ENCODE results near the gene KCNMB1. TPM values are rescaled to one million over a fixed set of nuclear protein-coding genes. Genes with fewer than 3 reads are reported as not detected.
"Not testable (repeated sequence)": the region's sequence is repeated elsewhere in the genome, so short reads cannot be mapped to it uniquely, and the experiment has no call there.

The KCNMB1 gene
- total RNA-seq, 1 experiment from 2014 or later = 1.00 TPM

DNA sequence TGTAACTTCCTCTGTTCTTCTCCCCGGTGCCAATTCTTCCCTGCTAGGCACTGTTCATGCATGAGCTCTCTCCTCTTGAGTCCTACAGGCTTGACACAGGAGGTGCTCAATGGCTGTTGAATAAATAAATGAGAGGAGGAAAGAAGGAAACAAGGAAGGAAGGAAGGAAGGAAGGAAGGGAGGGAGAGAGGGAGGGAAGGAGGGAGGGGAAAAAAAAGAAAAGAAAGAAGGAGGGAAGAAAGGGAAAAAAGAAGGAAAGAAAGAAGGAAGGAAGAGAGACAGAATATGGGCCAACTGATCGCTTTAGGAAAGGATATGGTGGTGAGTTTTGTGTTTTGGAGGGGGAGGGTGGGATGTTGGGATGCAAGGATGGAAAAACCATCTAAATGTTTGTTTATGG is 6.4 kb downstream of the KCNMB1 start:
- no peak for DNase-seq (ENCODE audit: low read depth in 1 of 2, low spot score in 2 of 2)
- no peak overlapping the region for H3K27ac ChIP-seq
- no peaks in the 10 kb centered on the region for H3K4me1 ChIP-seq (replicated peaks)
- no peaks in the 10 kb centered on the region for H3K36me3 ChIP-seq
- no peak overlapping the region for H3K4me3 ChIP-seq
- H3K9me3 ChIP-seq (replicated peaks) = no peaks in the 10 kb centered on the region; the same call in 1 of the 2 replicates
- peaks cover 6% of the 10 kb centered on the region; the same call in 1 of the 2 replicates for H3K27me3 ChIP-seq (replicated peaks)

- H3K27ac ChIP-seq = no peak overlapping the region
- H3K4me1 ChIP-seq (replicated peaks) = no peaks in the 10 kb centered on the region
- no peak for DNase-seq (ENCODE audit: low read depth in 1 of 2, low spot score in 2 of 2)
- no peak overlapping the region for H3K4me3 ChIP-seq
- H3K27me3 ChIP-seq (replicated peaks) = 0 out of 2 replicates have a peak, but pooled peaks cover 5% of the 10 kb centered on the region
- H3K36me3 ChIP-seq = no peaks in the 10 kb centered on the region
- peaks cover 6% of the 10 kb centered on the region for H3K9me3 ChIP-seq (replicated peaks)
These were observed 8.7 kb downstream of the KCNMB1 start for GRCh38 chr5:170380361-170380951.

- Histone ChIP-seq H3K4me3 (no peak overlapping the region), H3K27me3 (replicated peaks) (0 out of 2 replicates have a peak, but pooled peaks cover 5% of the 10 kb centered on the region), H3K9me3 (replicated peaks) (peaks cover 6% of the 10 kb centered on the region), H3K4me1 (replicated peaks) (no peaks in the 10 kb centered on the region), H3K36me3 (no peaks in the 10 kb centered on the region), H3K27ac (no peak overlapping the region)
- no peak for DNase-seq (ENCODE audit: low read depth in 1 of 2, low spot score in 2 of 2)
These were observed 10.4 kb downstream of the KCNMB1 start for GRCh38 chr5:170378740-170379139.

GRCh38 chr5:170377027-170377426 is 12.1 kb downstream of the KCNMB1 start:
- no peak overlapping the region for H3K27ac ChIP-seq
- no peak overlapping the region for H3K4me3 ChIP-seq
- DNase-seq (ENCODE audit: low read depth in 1 of 2, low spot score in 2 of 2) = no peak
- H3K4me1 ChIP-seq (replicated peaks) = no peaks in the 10 kb centered on the region
- no peaks in the 10 kb centered on the region for H3K36me3 ChIP-seq
- H3K27me3 ChIP-seq (replicated peaks) = peaks cover 9% of the 10 kb centered on the region; the same call in 1 of the 2 replicates
- H3K9me3 ChIP-seq (replicated peaks) = peaks cover 6% of the 10 kb centered on the region

DNA sequence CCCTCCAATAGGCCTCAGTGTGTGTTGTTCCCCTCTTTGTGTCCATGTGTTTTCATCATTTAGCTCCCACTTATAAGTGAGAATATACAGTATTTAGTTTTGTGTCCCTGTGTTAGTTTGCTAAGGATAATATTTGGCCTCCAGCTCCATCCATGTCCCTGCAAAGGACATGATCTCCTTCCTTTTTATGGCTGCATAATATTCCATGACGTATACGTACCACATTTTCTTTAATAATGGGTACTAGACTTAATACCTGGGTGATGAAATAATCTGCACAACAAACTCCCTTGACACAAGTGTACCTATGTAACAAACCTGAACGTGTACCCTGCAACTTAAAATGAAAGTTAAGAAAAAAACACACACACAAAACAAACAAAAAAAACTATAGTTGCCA is 12.6 kb downstream of the KCNMB1 start:
- H3K36me3 ChIP-seq; H3K9me3 ChIP-seq (replicated peaks); H3K4me1 ChIP-seq (replicated peaks); H3K27ac ChIP-seq; DNase-seq (ENCODE audit: low read depth in 1 of 2, low spot score in 2 of 2); H3K4me3 ChIP-seq: not testable (repeated sequence)
- H3K27me3 ChIP-seq (replicated peaks) = peaks cover 12% of the 10 kb centered on the region; the same call in 1 of the 2 replicates

GRCh38 chr5:170375283-170375682 is 13.9 kb downstream of the KCNMB1 start:
- H3K36me3 ChIP-seq = no peaks in the 10 kb centered on the region
- no peak for DNase-seq (ENCODE audit: low read depth in 1 of 2, low spot score in 2 of 2)
- H3K9me3 ChIP-seq (replicated peaks) = peaks cover 6% of the 10 kb centered on the region; the same call in 1 of the 2 replicates
- H3K4me3 ChIP-seq = no peak overlapping the region
- no peaks in the 10 kb centered on the region for H3K4me1 ChIP-seq (replicated peaks)
- H3K27me3 ChIP-seq (replicated peaks) = peaks cover 17% of the 10 kb centered on the region; the same call in 1 of the 2 replicates
- H3K27ac ChIP-seq = no peak overlapping the region

- Histone ChIP-seq H3K4me1 (replicated peaks) (no peaks in the 10 kb centered on the region), H3K27ac (no peak overlapping the region), H3K27me3 (replicated peaks) (peaks cover 23% of the 10 kb centered on the region; the same call in 1 of the 2 replicates), H3K4me3 (no peak overlapping the region), H3K9me3 (replicated peaks) (peaks cover 6% of the 10 kb centered on the region; the same call in 1 of the 2 replicates), H3K36me3 (no peaks in the 10 kb centered on the region)
- DNase-seq (ENCODE audit: low read depth in 1 of 2, low spot score in 2 of 2) = no peak
These were observed 16.2 kb downstream of the KCNMB1 start for GRCh38 chr5:170372971-170373370.

DNA sequence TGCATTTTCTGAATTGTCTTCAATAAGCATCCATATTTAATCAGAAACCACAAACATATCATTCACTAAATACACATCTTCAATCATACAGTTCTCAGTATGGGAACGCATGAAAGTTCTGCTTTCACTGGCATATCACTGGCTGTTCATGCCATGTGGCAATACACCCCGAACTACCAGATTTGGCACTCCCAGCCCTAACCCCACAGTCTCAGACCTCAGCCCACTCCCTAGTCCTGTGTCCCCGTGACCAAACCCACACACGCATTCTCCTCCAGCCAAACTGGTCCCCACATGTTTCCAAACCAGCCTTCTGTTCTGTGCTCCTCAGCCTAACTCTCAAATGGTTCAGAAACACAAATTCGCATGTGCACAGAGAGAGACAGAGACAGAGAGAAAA is 20.6 kb downstream of the KCNMB1 start:
- Histone ChIP-seq H3K27ac (no peak overlapping the region), H3K36me3 (no peaks in the 10 kb centered on the region), H3K4me3 (no peak overlapping the region), H3K9me3 (replicated peaks) (no peaks in the 10 kb centered on the region), H3K4me1 (replicated peaks) (no peaks in the 10 kb centered on the region), H3K27me3 (replicated peaks) (peaks cover 23% of the 10 kb centered on the region; the same call in 1 of the 2 replicates)
- DNase-seq (ENCODE audit: low read depth in 1 of 2, low spot score in 2 of 2) = no peak

DNA sequence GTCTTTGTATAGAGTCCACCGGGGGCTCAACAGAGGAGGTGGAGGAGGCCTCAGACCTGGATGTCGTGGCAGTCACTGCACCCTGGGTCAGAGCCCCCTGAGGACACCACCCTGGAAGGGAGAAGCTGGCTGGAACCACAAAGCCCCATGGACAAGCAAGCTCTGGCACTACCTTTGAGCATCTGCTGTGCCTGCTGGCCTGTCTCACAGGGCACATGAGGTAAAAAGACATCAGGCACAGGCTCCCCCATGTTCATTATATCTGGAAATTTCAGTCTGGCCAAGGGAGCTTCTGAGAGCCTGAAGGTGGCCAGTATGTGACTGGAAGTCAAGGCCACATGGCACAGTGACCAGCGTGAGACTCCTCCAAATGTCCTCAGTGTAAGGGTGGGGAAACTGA is 22.9 kb downstream of the KCNMB1 start:
- DNase-seq (ENCODE audit: low read depth in 1 of 2, low spot score in 2 of 2) = no peak
- H3K9me3 ChIP-seq (replicated peaks) = no peaks in the 10 kb centered on the region
- H3K36me3 ChIP-seq = no peaks in the 10 kb centered on the region
- no peak overlapping the region for H3K27ac ChIP-seq
- H3K4me1 ChIP-seq (replicated peaks) = no peaks in the 10 kb centered on the region
- peaks cover 13% of the 10 kb centered on the region; the same call in 1 of the 2 replicates for H3K27me3 ChIP-seq (replicated peaks)
- H3K4me3 ChIP-seq = no peak overlapping the region

- no peaks in the 10 kb centered on the region for H3K4me1 ChIP-seq (replicated peaks)
- H3K4me3 ChIP-seq = no peak overlapping the region
- no peak overlapping the region for H3K27ac ChIP-seq
- no peaks in the 10 kb centered on the region for H3K9me3 ChIP-seq (replicated peaks)
- peaks cover 12% of the 10 kb centered on the region; the same call in 1 of the 2 replicates for H3K27me3 ChIP-seq (replicated peaks)
- DNase-seq (ENCODE audit: low read depth in 1 of 2, low spot score in 2 of 2) = no peak
- H3K36me3 ChIP-seq = no peaks in the 10 kb centered on the region
These were observed 23.3 kb downstream of the KCNMB1 start for GRCh38 chr5:170365831-170366230.

DNA sequence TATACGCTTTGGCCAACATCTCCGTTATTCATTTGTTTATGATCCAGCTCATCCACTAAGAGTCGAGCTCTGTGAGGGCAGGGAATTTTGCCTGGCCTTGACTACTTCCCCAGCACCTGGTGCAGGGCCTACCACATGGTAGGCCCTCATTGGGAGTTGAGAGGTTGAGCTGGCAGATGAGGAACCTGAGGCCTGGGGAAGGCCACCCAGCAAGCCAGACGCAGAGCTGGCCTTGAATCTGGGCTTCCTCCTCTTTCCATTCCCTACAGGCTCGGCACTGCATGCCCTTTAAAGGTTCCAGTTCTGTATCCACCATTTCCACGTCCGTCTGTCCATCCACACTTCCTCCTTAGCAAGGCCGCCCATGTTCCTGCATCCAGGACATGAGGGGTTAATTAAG is 24.2 kb downstream of the KCNMB1 start:
- Histone ChIP-seq H3K27me3 (replicated peaks) (peaks cover 8% of the 10 kb centered on the region; the same call in 1 of the 2 replicates), H3K4me1 (replicated peaks) (no peaks in the 10 kb centered on the region), H3K9me3 (replicated peaks) (no peaks in the 10 kb centered on the region), H3K27ac (no peak overlapping the region), H3K36me3 (no peaks in the 10 kb centered on the region), H3K4me3 (no peak overlapping the region)
- no peak for DNase-seq (ENCODE audit: low read depth in 1 of 2, low spot score in 2 of 2)

GRCh38 chr5:170363671-170364070 is 25.5 kb downstream of the KCNMB1 start:
- H3K27ac ChIP-seq = no peak overlapping the region
- DNase-seq (ENCODE audit: low read depth in 1 of 2, low spot score in 2 of 2) = no peak
- H3K36me3 ChIP-seq = no peaks in the 10 kb centered on the region
- peaks cover 6% of the 10 kb centered on the region; the same call in 1 of the 2 replicates for H3K27me3 ChIP-seq (replicated peaks)
- no peaks in the 10 kb centered on the region for H3K9me3 ChIP-seq (replicated peaks)
- no peaks in the 10 kb centered on the region for H3K4me1 ChIP-seq (replicated peaks)
- H3K4me3 ChIP-seq = no peak overlapping the region

GRCh38 chr5:170362656-170363055 is 26.5 kb downstream of the KCNMB1 start:
- Histone ChIP-seq H3K4me3 (no peak overlapping the region), H3K27me3 (replicated peaks) (0 out of 2 replicates have a peak, but pooled peaks cover 4% of the 10 kb centered on the region), H3K9me3 (replicated peaks) (no peaks in the 10 kb centered on the region), H3K36me3 (no peaks in the 10 kb centered on the region), H3K4me1 (replicated peaks) (no peaks in the 10 kb centered on the region), H3K27ac (no peak overlapping the region)
- no peak for DNase-seq (ENCODE audit: low read depth in 1 of 2, low spot score in 2 of 2)

DNA sequence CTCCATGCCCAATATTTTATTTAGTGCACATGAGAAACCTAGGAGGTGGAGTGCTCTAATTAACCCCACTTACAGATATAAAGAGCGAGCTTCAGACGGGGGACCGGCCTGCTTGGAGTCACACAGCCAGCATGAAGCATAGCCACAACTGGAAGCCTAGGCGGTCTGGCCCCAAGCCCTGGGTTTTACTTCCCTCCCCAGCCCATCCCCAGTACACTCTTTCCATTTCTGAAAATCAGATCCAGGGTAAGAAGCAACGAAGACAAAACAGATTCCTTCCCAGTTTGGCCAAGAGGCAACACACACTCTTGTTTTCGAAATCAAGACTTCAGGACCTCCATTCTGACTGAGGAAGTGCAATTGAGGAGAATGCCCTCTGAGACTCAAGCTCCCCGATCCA is 27.1 kb downstream of the KCNMB1 start:
- Histone ChIP-seq H3K4me3 (no peak overlapping the region), H3K9me3 (replicated peaks) (no peaks in the 10 kb centered on the region), H3K27ac (no peak overlapping the region), H3K4me1 (replicated peaks) (no peaks in the 10 kb centered on the region), H3K36me3 (no peaks in the 10 kb centered on the region), H3K27me3 (replicated peaks) (no peaks in the 10 kb centered on the region)
- no peak for DNase-seq (ENCODE audit: low read depth in 1 of 2, low spot score in 2 of 2)

GRCh38 chr5:170361616-170362015 is 27.6 kb downstream of the KCNMB1 start:
- Histone ChIP-seq H3K36me3 (no peaks in the 10 kb centered on the region), H3K9me3 (replicated peaks) (no peaks in the 10 kb centered on the region), H3K27ac (no peak overlapping the region), H3K27me3 (replicated peaks) (no peaks in the 10 kb centered on the region), H3K4me1 (replicated peaks) (no peaks in the 10 kb centered on the region), H3K4me3 (no peak overlapping the region)
- no peak for DNase-seq (ENCODE audit: low read depth in 1 of 2, low spot score in 2 of 2)
